GM21723 (cell line): ENCODE measurements around the gene ZNF337.
"Not testable (repeated sequence)": the region's sequence is repeated elsewhere in the genome, so short reads cannot be mapped to it uniquely, and the experiment has no call there.

Experiments
- ATAC-seq: cut with Tn5 transposase; IDR thresholded peaks from one replicate; pipeline ENCODE4 v1.9.1; 2021; ENCODE audit warnings: mild to moderate bottlenecking, moderate library complexity; ENCODE audit not compliant: unreplicated experiment

The ZNF337 gene

GRCh38 chr20:25630615-25631014, 66.0 kb downstream of the ZNF337 start:
- not testable (repeated sequence) for ATAC-seq

GRCh38 chr20:25629816-25630499, 66.7 kb downstream of the ZNF337 start:
- no peak for ATAC-seq

GRCh38 chr20:25626779-25627178, 69.9 kb downstream of the ZNF337 start:
- no peak for ATAC-seq

GRCh38 chr20:25624500-25624939, 72.1 kb downstream of the ZNF337 start:
- no peak for ATAC-seq
